ENCODE measurements around the gene LMAN2L. TPM values are rescaled to one million over a fixed set of nuclear protein-coding genes. Genes with fewer than 3 reads are reported as not detected.

Gene LMAN2L
- 1 to 10 TPM; 7.0 to 9.1 (median 8.6) TPM for total RNA-seq

GRCh38 chr2:96739633-96740428 is at the start of gene LMAN2L:
TSS of gene LMAN2L (minus strand) at chr2:96740064. CDS start at chr2:96740040, 24 bp downstream.
- H3K4me1 Mint-ChIP-seq (ENCODE audit: low read depth): peaks cover 33% of the 10 kb centered on the region
- H3K27me3 Mint-ChIP-seq (ENCODE audit: low read depth): no peaks in the 10 kb centered on the region
- peaks cover 3% of the 10 kb centered on the region for H3K36me3 Mint-ChIP-seq (ENCODE audit: insufficient read depth)
- H3K4me3 Mint-ChIP-seq: peak within 1 kb of the TSS; percentile 97
- no peaks in the 10 kb centered on the region for H3K9me3 Mint-ChIP-seq
- DNase-seq: peak; percentile 92
- ATAC-seq: peak; percentile 100

GRCh38 chr2:96789245-96789617 is 49.4 kb upstream of the LMAN2L start:
- Mint-ChIP-seq H3K4me3 (no peak overlapping the region), H3K4me1 (ENCODE audit: low read depth) (peaks cover 1% of the 10 kb centered on the region), H3K36me3 (ENCODE audit: insufficient read depth) (peaks cover 1% of the 10 kb centered on the region), H3K9me3 (no peaks in the 10 kb centered on the region), H3K27me3 (ENCODE audit: low read depth) (no peaks in the 10 kb centered on the region)
- ATAC-seq: no peak
- no peak for DNase-seq

- Mint-ChIP-seq H3K9me3 (no peaks in the 10 kb centered on the region), H3K4me1 (ENCODE audit: low read depth) (peaks cover 1% of the 10 kb centered on the region), H3K27me3 (ENCODE audit: low read depth) (no peaks in the 10 kb centered on the region), H3K4me3 (no peak overlapping the region), H3K36me3 (ENCODE audit: insufficient read depth) (peaks cover 2% of the 10 kb centered on the region)
- ATAC-seq (no peak), DNase-seq (no peak)
Measured at GRCh38 chr2:96788442-96789244, 48.8 kb upstream of the LMAN2L start.

GRCh38 chr2:96787411-96787810 is 47.5 kb upstream of the LMAN2L start:
- ATAC-seq (no peak), DNase-seq (no peak)
- Mint-ChIP-seq H3K27me3 (ENCODE audit: low read depth) (no peaks in the 10 kb centered on the region), H3K36me3 (ENCODE audit: insufficient read depth) (peaks cover 6% of the 10 kb centered on the region), H3K4me1 (ENCODE audit: low read depth) (peaks cover 1% of the 10 kb centered on the region), H3K9me3 (no peaks in the 10 kb centered on the region), H3K4me3 (no peak overlapping the region)

- no peak for DNase-seq
- H3K4me3 Mint-ChIP-seq: no peak overlapping the region
- no peak for ATAC-seq
- H3K36me3 Mint-ChIP-seq (ENCODE audit: insufficient read depth): peaks cover 12% of the 10 kb centered on the region
- peaks cover 1% of the 10 kb centered on the region for H3K4me1 Mint-ChIP-seq (ENCODE audit: low read depth)
- H3K27me3 Mint-ChIP-seq (ENCODE audit: low read depth): no peaks in the 10 kb centered on the region
- H3K9me3 Mint-ChIP-seq: no peaks in the 10 kb centered on the region
Measured at GRCh38 chr2:96783388-96783787, 43.5 kb upstream of the LMAN2L start.

- no peak for DNase-seq
- Mint-ChIP-seq H3K4me1 (ENCODE audit: low read depth) (peaks cover 26% of the 10 kb centered on the region), H3K27me3 (ENCODE audit: low read depth) (no peaks in the 10 kb centered on the region), H3K9me3 (no peaks in the 10 kb centered on the region), H3K36me3 (ENCODE audit: insufficient read depth) (peaks cover 5% of the 10 kb centered on the region), H3K4me3 (no peak overlapping the region)
- no peak for ATAC-seq
Measured at GRCh38 chr2:96775160-96775559, 35.3 kb upstream of the LMAN2L start.

- DNase-seq: peak; percentile 32
- Mint-ChIP-seq H3K4me3 (peak overlapping the region; percentile 75), H3K27me3 (ENCODE audit: low read depth) (no peaks in the 10 kb centered on the region), H3K36me3 (ENCODE audit: insufficient read depth) (peaks cover 2% of the 10 kb centered on the region), H3K4me1 (ENCODE audit: low read depth) (peaks cover 26% of the 10 kb centered on the region), H3K9me3 (no peaks in the 10 kb centered on the region)
- ATAC-seq: peak; percentile 32 to 64
Measured at GRCh38 chr2:96773922-96774321, 34.1 kb upstream of the LMAN2L start.

GRCh38 chr2:96772903-96773671 is 33.2 kb upstream of the LMAN2L start:
- H3K27me3 Mint-ChIP-seq (ENCODE audit: low read depth): no peaks in the 10 kb centered on the region
- H3K9me3 Mint-ChIP-seq: no peaks in the 10 kb centered on the region
- DNase-seq (peak; percentile 22), ATAC-seq (peak; percentile 66 to 79)
- H3K36me3 Mint-ChIP-seq (ENCODE audit: insufficient read depth): peaks cover 5% of the 10 kb centered on the region
- H3K4me1 Mint-ChIP-seq (ENCODE audit: low read depth): peaks cover 28% of the 10 kb centered on the region
- peak overlapping the region; percentile 55 for H3K4me3 Mint-ChIP-seq

GRCh38 chr2:96771796-96772618 is 32.1 kb upstream of the LMAN2L start:
- peaks cover 7% of the 10 kb centered on the region for H3K36me3 Mint-ChIP-seq (ENCODE audit: insufficient read depth)
- H3K4me3 Mint-ChIP-seq: no peak overlapping the region
- H3K27me3 Mint-ChIP-seq (ENCODE audit: low read depth): no peaks in the 10 kb centered on the region
- DNase-seq: no peak
- no peak for ATAC-seq
- no peaks in the 10 kb centered on the region for H3K9me3 Mint-ChIP-seq
- H3K4me1 Mint-ChIP-seq (ENCODE audit: low read depth): peaks cover 32% of the 10 kb centered on the region

- Mint-ChIP-seq H3K9me3 (no peaks in the 10 kb centered on the region), H3K4me1 (ENCODE audit: low read depth) (peaks cover 37% of the 10 kb centered on the region), H3K27me3 (ENCODE audit: low read depth) (no peaks in the 10 kb centered on the region), H3K36me3 (ENCODE audit: insufficient read depth) (peaks cover 10% of the 10 kb centered on the region), H3K4me3 (no peak overlapping the region)
- ATAC-seq (no peak), DNase-seq (no peak)
Measured at GRCh38 chr2:96770442-96771202, 30.8 kb upstream of the LMAN2L start.

- ATAC-seq (no peak), DNase-seq (no peak)
- no peaks in the 10 kb centered on the region for H3K27me3 Mint-ChIP-seq (ENCODE audit: low read depth)
- H3K9me3 Mint-ChIP-seq: no peaks in the 10 kb centered on the region
- no peak overlapping the region for H3K4me3 Mint-ChIP-seq
- peaks cover 33% of the 10 kb centered on the region for H3K4me1 Mint-ChIP-seq (ENCODE audit: low read depth)
- peaks cover 10% of the 10 kb centered on the region for H3K36me3 Mint-ChIP-seq (ENCODE audit: insufficient read depth)
Measured at GRCh38 chr2:96769814-96770213, 29.9 kb upstream of the LMAN2L start.

- Mint-ChIP-seq H3K27me3 (ENCODE audit: low read depth) (no peaks in the 10 kb centered on the region), H3K4me1 (ENCODE audit: low read depth) (peaks cover 36% of the 10 kb centered on the region), H3K36me3 (ENCODE audit: insufficient read depth) (peaks cover 10% of the 10 kb centered on the region), H3K9me3 (no peaks in the 10 kb centered on the region), H3K4me3 (no peak overlapping the region)
- no peak for ATAC-seq
- DNase-seq: no peak
Measured at GRCh38 chr2:96768083-96768561, 28.3 kb upstream of the LMAN2L start.

Data from activated T-cell treated with anti-CD3 and anti-CD28 coated beads, Interleukin-2, amount 50 U/mL, for 4 hours (primary cell).